K562 (cell line): Measurements from ENCODE around the gene SLC28A1. TPM values are rescaled to one million over a fixed set of nuclear protein-coding genes. Genes with fewer than 3 reads are reported as not detected.

Experiments used
- ATAC-seq: fragments of 200-7000 bp; cut with Tn5 transposase; 3 replicates; pipeline ENCODE4 v1.9.1; 2020; ENCODE audit warnings: moderate library complexity
- BruUV-seq: library from RNA; stranded (reverse); fragments of 400-500 nt; replicated peaks from 2 replicates; lab custom pipeline; 2021; lab: Mats Ljungman, UMichigan
- CTCF ChIA-PET: fragments of 300-600 bp; formaldehyde crosslinking; extraction: SDS; loops from one replicate; lab custom pipeline; 2021; ENCODE audit warnings: low intra/inter-chr PET ratio; lab: Yijun Ruan, JAX
- POLR2A ChIA-PET: fragments of 300-600, 350-650 bp; sonication (Branson Sonifier 250); formaldehyde crosslinking; extraction: SDS; loops from one replicate; lab custom pipeline; 2021; ENCODE audit warnings: antibody characterized with exemption, inconsistent platforms; lab: Yijun Ruan, JAX
- DNase-seq, 4 experiments: peaks; one replicate each; pipeline versions ENCODE4 v3.0.0 to v3.0.0-alpha.2; 2011 to 2018; ENCODE audit warnings: low spot score in 3 of 4, mixed read lengths in 3 of 4; ENCODE audit errors: extremely low read depth in 1 of 4
- FAIRE-seq: peaks from 2 replicates; lab custom pipeline; 2011; peaks lifted over from hg19 to GRCh38; lab: Jason Lieb, UNC
- H2AFZ ChIP-seq: 2 replicates; pipeline ENCODE4 v1.6.0; 2011; ENCODE audit warnings: low read depth, low read length, control low read depth, inconsistent platforms
- H3K27ac ChIP-seq: fragments of 200-600 bp; 3 replicates; pipeline ENCODE4 v1.8.0; 2011; ENCODE audit warnings: low read depth, mild to moderate bottlenecking, control low read depth, inconsistent platforms, low read length, moderate library complexity, mixed read lengths; ENCODE audit errors: extremely low read depth
- H3K27me3 ChIP-seq, 2 experiments: fragments of 300-600 bp in 1 of 2; 2 replicates in 1 of 2; 3 replicates in 1 of 2; pipeline versions ENCODE4 v1.6.0 to v1.8.0; 2011; ENCODE audit warnings: inconsistent platforms in 2 of 2, low read length in 2 of 2, mild to moderate bottlenecking in 1 of 2, mixed read lengths in 1 of 2, moderate library complexity in 1 of 2; ENCODE audit not compliant: control insufficient read depth in 2 of 2, insufficient read depth in 2 of 2
- H3K36me3 ChIP-seq: fragments of 300-600 bp; 3 replicates; pipeline ENCODE4 v1.8.0; 2011; ENCODE audit warnings: mild to moderate bottlenecking, low read length, inconsistent platforms; ENCODE audit not compliant: control insufficient read depth, insufficient read depth
- H3K4me1 ChIP-seq, 2 experiments: fragments of 200-600 bp in 1 of 2; replicated peaks in 1 of 2; 2 replicates in 1 of 2; 3 replicates in 1 of 2; pipeline versions ENCODE4 v1.5.1 to v1.8.0; 2011; ENCODE audit warnings: inconsistent platforms in 2 of 2, low read length in 2 of 2, mild to moderate bottlenecking in 1 of 2, mixed read lengths in 1 of 2, moderate library complexity in 1 of 2; ENCODE audit not compliant: control insufficient read depth in 2 of 2, insufficient read depth in 2 of 2
- H3K4me2 ChIP-seq: 2 replicates; pipeline ENCODE4 v1.6.1; 2011; ENCODE audit warnings: low read length, control low read depth, inconsistent platforms, mixed read lengths; ENCODE audit not compliant: insufficient read depth
- H3K4me3 ChIP-seq: fragments of 200-600 bp; sonication (generic), shearing (Covaris generic); 2 replicates; pipeline ENCODE4 v1.5.1; 2016; ENCODE audit warnings: control low read depth, inconsistent platforms
- H3K79me2 ChIP-seq: fragments of 200-600 bp; 3 replicates; pipeline ENCODE4 v1.8.0; 2011; ENCODE audit warnings: low read length, inconsistent platforms; ENCODE audit not compliant: control insufficient read depth, insufficient read depth
- H3K9ac ChIP-seq, 2 experiments: 2 replicates each; pipeline versions ENCODE4 v1.6.0 to v1.6.1; 2011; ENCODE audit warnings: low read depth in 2 of 2, low read length in 2 of 2, control low read depth in 1 of 2, inconsistent platforms in 1 of 2, mild to moderate bottlenecking in 1 of 2, mixed read lengths in 1 of 2; ENCODE audit not compliant: insufficient read depth in 1 of 2
- H3K9me1 ChIP-seq: one replicate; pipeline ENCODE4 v1.6.0; 2011; ENCODE audit warnings: inconsistent platforms, mild to moderate bottlenecking, low read length, moderate library complexity; ENCODE audit not compliant: control insufficient read depth, insufficient read depth
- H3K9me3 ChIP-seq: replicated peaks from 2 replicates; pipeline ENCODE4 v1.5.1; 2011; ENCODE audit warnings: low read depth, low read length, inconsistent platforms; ENCODE audit not compliant: control insufficient read depth, insufficient read depth
- H4K20me1 ChIP-seq: replicated peaks from 2 replicates; pipeline ENCODE4 v1.6.1; 2011; ENCODE audit warnings: low read length, inconsistent platforms, mixed read lengths; ENCODE audit not compliant: control insufficient read depth, insufficient read depth
- EP400 ChIP-seq: fragments of 450-650 bp; IDR thresholded peaks from 2 replicates; pipeline ENCODE4 v1.6.1; 2017; ENCODE audit warnings: antibody characterized with exemption, mild to moderate bottlenecking, moderate library complexity
- GTF2B ChIP-seq: IDR thresholded peaks from 2 replicates; pipeline ENCODE4 v1.6.1; 2011; ENCODE audit not compliant: insufficient read length; ENCODE audit errors: extremely low read depth
- MEF2A ChIP-seq: IDR thresholded peaks from 2 replicates; pipeline ENCODE4 v1.6.1; 2011; ENCODE audit warnings: low read depth, mild to moderate bottlenecking, low read length, moderate library complexity; ENCODE audit not compliant: control insufficient read depth
- SMAD4 ChIP-seq: fragments of 250-450 bp; sonication (Bioruptor Pico); conservative IDR thresholded peaks from 2 replicates; pipeline ENCODE4 v1.8.0; 2021; ENCODE audit warnings: inconsistent platforms, mild to moderate bottlenecking, moderate library complexity
- ZNF280A ChIP-seq: fragments of 450-650 bp; IDR thresholded peaks from 2 replicates; pipeline ENCODE4 v1.6.1; 2018; ENCODE audit warnings: mild to moderate bottlenecking, low read depth; ENCODE audit not compliant: partially characterized antibody
- whole genome bisulfite sequencing: fragments of 100-300 bp; shearing (Covaris generic); methylation state at CpG from one replicate; pipeline ENCODE4 v1.1.6; 2016; ENCODE audit warnings: low coverage, mixed read lengths; ENCODE audit not compliant: insufficient coverage; ENCODE audit errors: missing lambda C conversion rate; 5-methylcytosine and 5-hydroxymethylcytosine counted together
- in situ Hi-C: fragments of 300-500 bp; cut with MboI; formaldehyde crosslinking; loops from 4 replicates; pipeline ENCODE4 v1.15.0; 2018; ENCODE audit warnings: inconsistent platforms, mixed read lengths
- intact Hi-C: fragments of 100-400 bp; cut with micrococcal nuclease; formaldehyde crosslinking; loops from 2 replicates; pipeline ENCODE4 v1.14.2; 2022
- polyA plus RNA-seq, 8 experiments: library from polyadenylated mRNA; depleted of rRNA in 4 of 8; stranded (reverse) in 5 of 8; unstranded in 3 of 8; fragments of >200 nt; fragmentation: Nextera tagmentation in 2 of 8; fragmentation: Illumina TruSeq in 1 of 8; extraction: Ambion mirVana in 2 of 8; extraction: Trizol in 1 of 8; gene quantifications; 2 replicates each; pipeline versions ENCODE4 v1.2.1 to v1.2.3, GENCODE V29; 2011 to 2014; ENCODE audit warnings: inconsistent platforms in 1 of 8, missing spikeins in 1 of 8
- total RNA-seq, 7 experiments: library from RNA; depleted of rRNA in 6 of 7; stranded (reverse); fragments of >200 nt in 6 of 7; fragmentation: Illumina TruSeq in 2 of 7; extraction: Trizol in 2 of 7; gene quantifications; 2 replicates each; pipeline versions ENCODE4 v1.2.1 to v1.2.3, GENCODE V29; 2011 to 2021; ENCODE audit warnings: low replicate concordance in 1 of 7
- TF ChIP-seq, protein P1 (sequence below), 3 experiments: fragments of 200-800 bp in 1 of 3; fragments of 250-450 bp in 1 of 3; fragments of 450-650 bp in 1 of 3; sonication (Bioruptor Pico) in 1 of 3; sonication (Bioruptor generic) in 1 of 3; formaldehyde crosslinking in 1 of 3; IDR thresholded peaks; 2 replicates each; pipeline versions ENCODE4 v1.6.1 to v1.8.0; 2016 to 2022; ENCODE audit warnings: mild to moderate bottlenecking in 2 of 3, missing genetic modification characterization in 2 of 3, missing compliant biosample characterization in 1 of 3, moderate library complexity in 1 of 3

The SLC28A1 gene
- total and polyA plus RNA-seq, 9 of the 15 experiments (the other 6 are each of a cell fraction or from before 2014, with no cell fraction given) = 0.04 TPM; not detected in 8

DNA sequence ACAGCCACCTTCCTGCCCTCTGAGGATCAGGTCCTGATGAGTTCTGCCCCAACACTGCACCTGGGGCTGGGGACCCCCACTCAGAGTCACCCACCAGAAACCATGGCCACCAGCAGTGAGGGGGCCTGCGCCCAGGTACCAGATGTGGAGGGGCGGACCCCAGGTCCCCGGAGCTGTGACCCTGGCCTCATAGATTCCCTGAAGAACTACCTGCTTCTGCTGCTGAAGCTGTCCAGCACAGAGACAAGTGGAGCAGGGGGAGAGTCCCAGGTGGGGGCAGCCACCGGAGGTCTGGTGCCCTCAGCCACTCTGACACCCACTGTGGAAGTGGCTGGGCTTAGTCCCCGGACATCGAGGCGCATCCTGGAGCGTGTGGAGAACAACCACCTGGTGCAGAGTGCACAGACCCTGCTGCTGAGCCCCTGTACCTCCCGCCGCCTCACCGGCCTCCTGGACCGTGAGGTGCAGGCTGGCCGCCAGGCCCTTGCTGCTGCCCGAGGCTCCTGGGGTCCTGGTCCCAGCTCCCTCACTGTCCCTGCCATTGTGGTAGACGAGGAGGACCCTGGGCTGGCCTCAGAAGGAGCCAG lies 27.0 kb upstream of the SLC28A1 start:
- Histone ChIP-seq H3K9me1 (no peaks in the 10 kb centered on the region), H3K36me3 (no peaks in the 10 kb centered on the region), H3K27me3 (peaks cover 22 to 46% of the 10 kb centered on the region in 2 experiments; a peak in 4 of 5 replicates), H4K20me1 (no peaks in the 10 kb centered on the region; the same call in 1 of the 2 replicates), H3K4me3 (no peak overlapping the region), H3K9me3 (no peaks in the 10 kb centered on the region), H3K9ac (no peak overlapping the region), H3K4me1 (peaks cover 0 to 9% of the 10 kb centered on the region in 2 experiments; a peak in 2 of 5 replicates), H2AFZ (no peak overlapping the region), H3K27ac (no peak overlapping the region), H3K4me2 (no peak overlapping the region), H3K79me2 (no peaks in the 10 kb centered on the region)
- intact Hi-C loops = no loop called here
- no TSS peak for BruUV-seq
- FAIRE-seq (no peak), DNase-seq (no peak), ATAC-seq (0 out of 3 replicates have a peak, but pooled peaks have one; percentile 13)
- ChIA-PET POLR2A (interaction anchor here (0.6 kb wide), 1 partner anchor 24 kb away, joined by 3 read pairs; no protein-coding TSS in a partner anchor), CTCF (no interaction called here)
- in situ Hi-C loops = no loop called here
- WGBS = 7% methylated on average over 11 of the region's 15 CpGs
- TF ChIP-seq MEF2A (no peak), ZNF280A (no peak), GTF2B (no peak), SMAD4 (CRISPR knock-in tag) (no peak), EP400 (no peak)
- TF ChIP-seq, protein P1, sequence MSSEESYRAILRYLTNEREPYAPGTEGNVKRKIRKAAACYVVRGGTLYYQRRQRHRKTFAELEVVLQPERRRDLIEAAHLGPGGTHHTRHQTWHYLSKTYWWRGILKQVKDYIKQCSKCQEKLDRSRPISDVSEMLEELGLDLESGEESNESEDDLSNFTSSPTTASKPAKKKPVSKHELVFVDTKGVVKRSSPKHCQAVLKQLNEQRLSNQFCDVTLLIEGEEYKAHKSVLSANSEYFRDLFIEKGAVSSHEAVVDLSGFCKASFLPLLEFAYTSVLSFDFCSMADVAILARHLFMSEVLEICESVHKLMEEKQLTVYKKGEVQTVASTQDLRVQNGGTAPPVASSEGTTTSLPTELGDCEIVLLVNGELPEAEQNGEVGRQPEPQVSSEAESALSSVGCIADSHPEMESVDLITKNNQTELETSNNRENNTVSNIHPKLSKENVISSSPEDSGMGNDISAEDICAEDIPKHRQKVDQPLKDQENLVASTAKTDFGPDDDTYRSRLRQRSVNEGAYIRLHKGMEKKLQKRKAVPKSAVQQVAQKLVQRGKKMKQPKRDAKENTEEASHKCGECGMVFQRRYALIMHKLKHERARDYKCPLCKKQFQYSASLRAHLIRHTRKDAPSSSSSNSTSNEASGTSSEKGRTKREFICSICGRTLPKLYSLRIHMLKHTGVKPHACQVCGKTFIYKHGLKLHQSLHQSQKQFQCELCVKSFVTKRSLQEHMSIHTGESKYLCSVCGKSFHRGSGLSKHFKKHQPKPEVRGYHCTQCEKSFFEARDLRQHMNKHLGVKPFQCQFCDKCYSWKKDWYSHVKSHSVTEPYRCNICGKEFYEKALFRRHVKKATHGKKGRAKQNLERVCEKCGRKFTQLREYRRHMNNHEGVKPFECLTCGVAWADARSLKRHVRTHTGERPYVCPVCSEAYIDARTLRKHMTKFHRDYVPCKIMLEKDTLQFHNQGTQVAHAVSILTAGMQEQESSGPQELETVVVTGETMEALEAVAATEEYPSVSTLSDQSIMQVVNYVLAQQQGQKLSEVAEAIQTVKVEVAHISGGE (CRISPR knock-in tag; IDR thresholded peaks at IDR 0.05) = no peak
